ENCODE data around the gene CALM1. TPM values are rescaled to one million over a fixed set of nuclear protein-coding genes. Genes with fewer than 3 reads are reported as not detected.

The CALM1 gene
- total RNA-seq, 1 donor from 2014 or later, result 267 TPM

- no peak for DNase-seq (ENCODE audit: low read depth)
- no peak overlapping the region for H3K4me3 ChIP-seq (ENCODE audit: low read depth, low read length)
- H3K36me3 ChIP-seq (ENCODE audit: control insufficient read depth, insufficient read depth, low read length), result no peaks in the 10 kb centered on the region
- no peaks in the 10 kb centered on the region for H3K27me3 ChIP-seq (ENCODE audit: control insufficient read depth, insufficient read depth, low read length)
- no peak for FAIRE-seq
- TF ChIP-seq CTCF (IDR thresholded peaks at IDR 0.05; ENCODE audit: insufficient read depth, low read length, severe bottlenecking), result no peak
Measured at GRCh38 chr14:90356925-90357324, 39.9 kb upstream of the CALM1 start.

- Histone ChIP-seq H3K4me3 (ENCODE audit: low read depth, low read length) (no peak overlapping the region), H3K36me3 (ENCODE audit: control insufficient read depth, insufficient read depth, low read length) (no peaks in the 10 kb centered on the region), H3K27me3 (ENCODE audit: control insufficient read depth, insufficient read depth, low read length) (no peaks in the 10 kb centered on the region)
- DNase-seq (ENCODE audit: low read depth) (no peak), FAIRE-seq (no peak)
- no peak for TF ChIP-seq CTCF (IDR thresholded peaks at IDR 0.05; ENCODE audit: insufficient read depth, low read length, severe bottlenecking)
Measured at GRCh38 chr14:90358359-90358758, 38.5 kb upstream of the CALM1 start.

- Histone ChIP-seq H3K27me3 (ENCODE audit: control insufficient read depth, insufficient read depth, low read length) (no peaks in the 10 kb centered on the region), H3K4me3 (ENCODE audit: low read depth, low read length) (no peak overlapping the region), H3K36me3 (ENCODE audit: control insufficient read depth, insufficient read depth, low read length) (no peaks in the 10 kb centered on the region)
- DNase-seq (ENCODE audit: low read depth) (no peak), FAIRE-seq (no peak)
- no peak for TF ChIP-seq CTCF (IDR thresholded peaks at IDR 0.05; ENCODE audit: insufficient read depth, low read length, severe bottlenecking)
Measured at GRCh38 chr14:90361865-90362557, 34.8 kb upstream of the CALM1 start.

- TF ChIP-seq CTCF (IDR thresholded peaks at IDR 0.05; ENCODE audit: insufficient read depth, low read length, severe bottlenecking), result no peak
- DNase-seq (ENCODE audit: low read depth) (peak; percentile 15), FAIRE-seq (no peak)
- Histone ChIP-seq H3K27me3 (ENCODE audit: control insufficient read depth, insufficient read depth, low read length) (no peaks in the 10 kb centered on the region), H3K4me3 (ENCODE audit: low read depth, low read length) (no peak overlapping the region), H3K36me3 (ENCODE audit: control insufficient read depth, insufficient read depth, low read length) (no peaks in the 10 kb centered on the region)
Measured at GRCh38 chr14:90362558-90362896, 34.3 kb upstream of the CALM1 start.

- Histone ChIP-seq H3K27me3 (ENCODE audit: control insufficient read depth, insufficient read depth, low read length) (no peaks in the 10 kb centered on the region), H3K36me3 (ENCODE audit: control insufficient read depth, insufficient read depth, low read length) (no peaks in the 10 kb centered on the region), H3K4me3 (ENCODE audit: low read depth, low read length) (no peak overlapping the region)
- TF ChIP-seq CTCF (IDR thresholded peaks at IDR 0.05; ENCODE audit: insufficient read depth, low read length, severe bottlenecking), result no peak
- DNase-seq (ENCODE audit: low read depth), result peak; percentile 51
- no peak for FAIRE-seq
Measured at GRCh38 chr14:90368946-90369721, 27.7 kb upstream of the CALM1 start.
